Spleen (tissue), 7 donors: ENCODE measurements around the gene MYPN.

ENCODE experiments used
- CTCF ChIP-seq, 11 experiments: fragments of 200-600 bp in 7 of 11; fragments of 450-650 bp in 4 of 11; sonication (generic) in 4 of 11; IDR thresholded peaks in 8 of 11; conservative IDR thresholded peaks in 3 of 11; 1 replicate in 7 of 11; 2 replicates in 4 of 11; pipeline versions ENCODE4 v1.4.0 to v1.8.0; 2016 to 2021; ENCODE audit warnings: antibody characterized with exemption in 11 of 11, inconsistent platforms in 4 of 11, mild to moderate bottlenecking in 1 of 11
- POLR2A ChIP-seq, 3 donors: fragments of 450-650 bp; IDR thresholded peaks; one replicate each; pipeline ENCODE4 v1.5.1; 2017; ENCODE audit warnings: antibody characterized with exemption in 3 of 3, mild to moderate bottlenecking in 1 of 3
- donor health status: DM: no; HTN: no; CAD: no; lungs with moderate emphysema.
- donor health status: DM: no; HTN: no; CAD: no.
- donor health status: DM: no; HTN: no; CAD: no.

DNA sequence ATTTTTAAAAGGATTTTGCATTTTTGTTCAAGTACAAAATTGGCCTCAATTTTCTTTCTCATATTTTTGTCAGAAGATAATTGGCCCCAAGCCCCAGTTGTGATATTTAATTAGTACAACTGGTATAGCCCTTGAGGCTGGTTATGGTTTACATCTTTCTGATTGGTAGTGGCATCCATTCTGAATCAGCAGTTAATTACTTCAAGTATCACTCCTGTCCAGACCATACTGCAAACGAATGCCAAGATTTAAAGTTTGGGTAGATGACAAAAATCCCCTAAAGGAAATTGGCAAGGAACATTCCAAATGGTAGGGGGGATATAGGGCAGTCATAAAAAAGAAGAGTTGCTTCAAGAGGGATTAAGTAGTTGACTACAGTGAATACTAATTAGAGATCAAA, 23.1 kb downstream of the MYPN start:
- no peak for TF ChIP-seq CTCF (IDR thresholded peaks at IDR 0.05 in 8 of 11, conservative IDR thresholded peaks at IDR 0.05 in 3 of 11)
- TF ChIP-seq POLR2A (IDR thresholded peaks at IDR 0.05) = no peak
